ENCODE results near the gene UBQLN4.
"Not testable (repeated sequence)": the region's sequence is repeated elsewhere in the genome, so short reads cannot be mapped to it uniquely, and the experiment has no call there.

UBQLN4 gene

GRCh38 chr1:156055281-156056048 is 1.9 kb upstream of the UBQLN4 start:
- no peak for FAIRE-seq

- FAIRE-seq: peak; percentile 96
These were observed 1.1 kb upstream of the UBQLN4 start, which contains the start of gene LAMTOR2 for GRCh38 chr1:156054500-156055280. TSS of gene LAMTOR2 (plus strand) at chr1:156054782. CDS start at chr1:156054890, 108 bp downstream.

DNA sequence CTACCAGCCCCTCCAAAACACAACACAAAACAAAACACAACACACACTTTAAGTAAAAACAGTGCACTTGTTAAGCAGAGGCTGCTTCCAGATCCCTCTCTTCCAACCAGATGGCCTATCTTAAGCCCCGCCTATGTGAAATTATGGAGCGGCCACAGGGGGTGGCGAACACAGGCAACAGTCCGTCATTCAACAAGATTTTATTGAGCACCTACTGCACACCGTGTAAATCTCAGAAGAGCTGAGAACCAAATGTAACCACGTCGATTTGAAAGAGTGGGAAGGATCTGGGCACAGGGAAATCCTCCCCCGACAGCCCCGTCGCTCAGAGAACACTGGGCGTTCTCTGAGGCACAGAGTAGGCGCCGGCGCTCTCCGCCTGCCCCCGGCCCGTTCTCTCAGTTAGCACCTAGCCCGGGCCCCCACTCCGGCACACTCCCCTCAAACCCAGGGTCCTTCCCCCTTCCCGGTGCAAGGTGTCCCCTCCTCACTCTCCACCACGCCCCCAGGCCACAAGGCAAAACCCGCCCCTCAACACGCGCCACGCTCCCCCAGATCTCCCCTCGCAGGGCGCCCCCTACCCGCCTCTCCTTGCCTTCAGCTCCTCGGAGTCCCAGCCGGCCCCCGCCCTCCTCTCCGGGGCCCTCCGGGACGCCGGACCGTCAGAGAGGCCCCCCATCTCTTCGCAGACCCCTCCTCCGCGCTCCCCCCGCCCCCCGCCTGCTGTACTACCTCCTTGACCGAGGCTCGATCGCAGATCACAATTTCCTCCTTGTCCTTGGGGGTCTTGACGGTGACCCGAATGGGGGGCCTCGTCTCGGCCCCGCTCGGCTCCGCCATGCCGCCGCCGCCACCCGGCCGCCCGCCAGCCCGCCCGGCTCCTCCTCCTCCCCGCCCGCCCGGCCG is 483 bp downstream of the UBQLN4 start:
- no peak for FAIRE-seq

GRCh38 chr1:156051011-156051725 is 2.4 kb downstream of the UBQLN4 start:
- no peak for FAIRE-seq

GRCh38 chr1:156050376-156050775 is 3.2 kb downstream of the UBQLN4 start:
- no peak for FAIRE-seq

- FAIRE-seq: no peak
These were observed 4.8 kb downstream of the UBQLN4 start for GRCh38 chr1:156048663-156049258.

GRCh38 chr1:156045076-156045475 is 8.5 kb downstream of the UBQLN4 start:
- no peak for FAIRE-seq

- FAIRE-seq: no peak
These were observed 10.8 kb downstream of the UBQLN4 start for GRCh38 chr1:156042828-156043227.

DNA sequence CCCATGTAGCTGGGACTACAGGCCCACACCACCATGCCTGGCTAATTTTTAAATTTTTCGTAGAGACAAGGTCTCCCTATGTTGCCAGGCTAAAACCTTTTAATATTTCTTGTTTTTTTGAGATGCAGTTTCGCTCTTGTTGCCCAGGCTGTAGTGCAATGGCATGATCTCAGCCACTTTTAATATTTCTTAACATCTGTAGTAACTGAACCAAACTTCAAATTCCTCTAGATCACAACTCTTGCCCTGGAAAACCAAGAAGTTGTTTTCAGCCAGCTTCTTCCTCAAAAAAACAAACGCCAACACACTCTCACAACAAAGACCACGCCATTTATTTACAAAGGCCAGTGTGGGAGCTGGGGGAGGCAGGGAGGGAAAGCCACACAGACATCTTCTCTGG is 18.6 kb downstream of the UBQLN4 start:
- FAIRE-seq: not testable (repeated sequence)

GRCh38 chr1:156033011-156033410 is 20.6 kb downstream of the UBQLN4 start:
- FAIRE-seq: no peak

- FAIRE-seq: no peak
These were observed 27.0 kb downstream of the UBQLN4 start for GRCh38 chr1:156026588-156026987.

GRCh38 chr1:156025876-156026275 is 27.7 kb downstream of the UBQLN4 start:
- no peak for FAIRE-seq

GRCh38 chr1:156024801-156025200 is 28.8 kb downstream of the UBQLN4 start:
- FAIRE-seq: no peak

DNA sequence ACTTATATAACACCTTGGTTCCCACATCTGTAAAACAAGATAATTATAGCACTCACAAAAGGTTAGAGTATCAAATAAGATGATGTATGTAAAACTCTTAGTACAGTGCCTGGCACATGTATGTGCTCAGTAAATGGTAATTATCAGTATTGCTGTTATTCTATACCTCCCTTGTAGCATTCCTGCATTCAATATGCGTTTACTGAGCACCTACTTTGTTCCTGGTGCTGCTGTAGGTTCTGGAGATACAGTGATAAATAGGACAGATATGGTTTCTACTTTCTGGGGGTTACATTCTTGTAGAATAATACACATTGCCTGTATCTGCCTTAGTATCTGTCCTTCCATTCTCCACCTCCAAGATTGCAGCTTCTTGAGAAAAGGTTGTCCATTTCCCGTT is 31.6 kb downstream of the UBQLN4 start:
- FAIRE-seq: no peak

DNA sequence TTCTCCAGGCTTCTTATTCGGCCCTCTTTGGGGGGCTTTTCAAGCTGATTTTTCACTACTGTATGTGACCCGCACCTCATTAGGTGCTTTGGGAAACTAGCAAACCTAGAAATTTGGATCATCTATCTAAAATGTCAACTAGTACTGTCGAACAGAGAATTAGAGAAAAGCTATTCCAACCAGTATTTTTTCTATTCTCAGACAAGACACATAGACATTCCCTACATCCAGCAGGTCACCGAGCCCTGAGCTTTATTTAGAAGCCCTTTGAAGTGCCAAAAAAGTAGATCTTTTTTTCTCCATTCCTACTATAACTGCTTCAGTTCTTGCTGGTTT is 32.5 kb downstream of the UBQLN4 start:
- FAIRE-seq: no peak

GRCh38 chr1:156020293-156021092 is 33.1 kb downstream of the UBQLN4 start, which contains the start of gene SSR2:
TSS of gene SSR2 (minus strand) at chr1:156020951. CDS start at chr1:156020167, 784 bp downstream.
- peak; percentile 61 for FAIRE-seq

GRCh38 chr1:156019946-156020292 is 33.7 kb downstream of the UBQLN4 start:
- no peak for FAIRE-seq

DNA sequence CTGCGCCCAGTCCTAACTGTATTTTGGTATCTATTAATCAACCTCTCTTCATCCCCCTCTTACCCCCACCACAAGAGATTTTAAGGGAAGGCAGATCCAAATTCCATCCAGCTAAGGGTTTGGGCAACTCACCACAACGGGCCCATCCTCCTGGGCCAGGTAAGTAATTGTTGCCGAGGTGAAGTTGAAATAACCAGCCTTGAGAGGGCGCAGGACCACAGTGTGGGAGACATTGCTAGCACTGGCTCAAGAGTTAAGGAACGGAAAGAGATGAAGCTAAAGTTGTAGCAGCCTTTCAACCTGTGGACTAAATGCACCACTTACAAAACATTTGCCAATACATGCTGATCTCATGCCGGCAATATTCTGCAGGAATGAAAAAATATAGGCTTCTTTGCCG is 38.8 kb downstream of the UBQLN4 start:
- no peak for FAIRE-seq

DNA sequence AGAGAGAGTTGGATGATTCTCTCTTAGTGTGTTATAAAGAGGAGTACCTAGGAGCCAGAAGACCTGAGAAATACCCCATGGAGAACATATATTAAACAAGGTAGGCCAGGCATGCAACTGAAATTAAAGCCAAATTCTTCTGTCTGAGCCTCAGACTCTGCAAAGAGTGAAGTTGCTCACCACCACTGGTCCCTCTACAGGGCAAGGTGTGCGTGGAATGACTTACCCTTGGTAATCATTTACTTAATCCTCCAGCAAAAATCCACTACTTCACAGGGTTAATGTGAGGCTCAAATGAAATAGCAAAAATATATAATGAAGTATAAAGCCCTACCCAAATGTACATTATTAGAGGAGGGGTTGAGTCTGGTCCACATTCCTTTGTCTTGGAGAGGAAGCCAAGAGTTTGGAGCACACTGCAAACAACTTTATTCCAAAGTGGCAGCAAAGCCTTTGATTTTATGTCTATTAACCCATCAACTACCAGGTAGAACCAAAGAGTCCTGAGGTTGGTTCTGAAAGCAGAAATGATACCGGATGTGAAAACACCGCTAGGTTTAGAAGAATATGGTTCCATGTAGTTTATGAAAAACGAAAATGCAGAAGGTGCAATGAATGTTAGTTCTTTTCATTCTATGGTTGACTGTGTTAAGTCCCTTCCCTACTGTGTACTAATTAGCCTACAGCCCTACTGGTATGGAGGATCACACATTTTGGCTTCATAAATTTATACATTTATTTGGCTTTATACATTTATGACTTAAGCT is 41.4 kb downstream of the UBQLN4 start:
- no peak for FAIRE-seq

GRCh38 chr1:156009404-156009803 is 44.2 kb downstream of the UBQLN4 start:
- FAIRE-seq: no peak
